Suprapubic skin (tissue), 4 donors: ENCODE results near the gene SH2D3C.

ENCODE experiments used
- EP300 ChIP-seq: sonication (generic); formaldehyde crosslinking; IDR thresholded peaks from one replicate; pipeline ENCODE4 v1.6.1; 2017; ENCODE audit warnings: antibody characterized with exemption
- POLR2A ChIP-seq, 2 donors: fragments of 450-650 bp; IDR thresholded peaks; one replicate each; pipeline ENCODE4 v1.6.1; 2017; ENCODE audit warnings: antibody characterized with exemption in 2 of 2, mild to moderate bottlenecking in 2 of 2, moderate library complexity in 2 of 2
- POLR2AphosphoS5 ChIP-seq, 3 donors: sonication (generic); formaldehyde crosslinking; IDR thresholded peaks; one replicate each; pipeline ENCODE4 v1.6.1; 2017; ENCODE audit warnings: antibody characterized with exemption in 3 of 3
- TF ChIP-seq, protein P1 (sequence below), 2 donors: fragments of 200-600 bp in 1 of 2; fragments of 450-650 bp in 1 of 2; sonication (generic) in 1 of 2; IDR thresholded peaks; one replicate each; pipeline ENCODE4 v1.5.1; 2016 to 2019; ENCODE audit warnings: antibody characterized with exemption in 2 of 2, mild to moderate bottlenecking in 1 of 2, moderate library complexity in 1 of 2

DNA sequence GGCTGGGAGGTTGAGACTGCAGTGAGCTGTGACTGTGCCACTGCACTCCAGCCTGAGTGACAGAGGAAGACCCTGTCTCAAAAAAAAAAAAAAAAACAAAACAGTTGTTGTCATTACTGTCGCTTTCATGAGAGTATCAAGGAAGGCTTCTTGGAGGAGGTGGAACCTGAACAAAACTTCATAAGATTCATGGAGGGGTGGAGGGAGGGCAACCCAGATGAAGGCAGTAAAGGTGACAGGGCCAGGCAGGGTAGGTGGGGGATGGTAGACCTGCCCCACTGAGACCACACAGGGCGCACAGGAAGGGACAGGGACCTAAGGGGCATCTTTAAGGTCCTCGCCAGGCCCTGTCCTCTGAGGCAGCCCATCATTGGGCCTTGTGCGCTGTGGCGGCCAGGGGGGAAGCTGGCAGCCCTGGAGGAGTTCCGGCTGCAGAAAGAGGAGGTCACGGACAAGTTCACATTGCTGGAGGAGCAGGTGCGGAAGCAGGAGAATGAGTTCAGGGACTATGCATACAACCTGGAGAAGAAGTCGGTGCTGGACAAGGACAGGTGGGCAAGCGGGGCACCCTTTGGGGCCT is 68.2 kb downstream of the SH2D3C start:
- TF ChIP-seq POLR2AphosphoS5 (IDR thresholded peaks at IDR 0.05) (no peak), POLR2A (IDR thresholded peaks at IDR 0.05) (no peak), EP300 (no peak)
- TF ChIP-seq, protein P1, sequence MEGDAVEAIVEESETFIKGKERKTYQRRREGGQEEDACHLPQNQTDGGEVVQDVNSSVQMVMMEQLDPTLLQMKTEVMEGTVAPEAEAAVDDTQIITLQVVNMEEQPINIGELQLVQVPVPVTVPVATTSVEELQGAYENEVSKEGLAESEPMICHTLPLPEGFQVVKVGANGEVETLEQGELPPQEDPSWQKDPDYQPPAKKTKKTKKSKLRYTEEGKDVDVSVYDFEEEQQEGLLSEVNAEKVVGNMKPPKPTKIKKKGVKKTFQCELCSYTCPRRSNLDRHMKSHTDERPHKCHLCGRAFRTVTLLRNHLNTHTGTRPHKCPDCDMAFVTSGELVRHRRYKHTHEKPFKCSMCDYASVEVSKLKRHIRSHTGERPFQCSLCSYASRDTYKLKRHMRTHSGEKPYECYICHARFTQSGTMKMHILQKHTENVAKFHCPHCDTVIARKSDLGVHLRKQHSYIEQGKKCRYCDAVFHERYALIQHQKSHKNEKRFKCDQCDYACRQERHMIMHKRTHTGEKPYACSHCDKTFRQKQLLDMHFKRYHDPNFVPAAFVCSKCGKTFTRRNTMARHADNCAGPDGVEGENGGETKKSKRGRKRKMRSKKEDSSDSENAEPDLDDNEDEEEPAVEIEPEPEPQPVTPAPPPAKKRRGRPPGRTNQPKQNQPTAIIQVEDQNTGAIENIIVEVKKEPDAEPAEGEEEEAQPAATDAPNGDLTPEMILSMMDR (IDR thresholded peaks at IDR 0.05), result no peak
